Measurements from ENCODE around the gene YIPF5.

The YIPF5 gene

DNA sequence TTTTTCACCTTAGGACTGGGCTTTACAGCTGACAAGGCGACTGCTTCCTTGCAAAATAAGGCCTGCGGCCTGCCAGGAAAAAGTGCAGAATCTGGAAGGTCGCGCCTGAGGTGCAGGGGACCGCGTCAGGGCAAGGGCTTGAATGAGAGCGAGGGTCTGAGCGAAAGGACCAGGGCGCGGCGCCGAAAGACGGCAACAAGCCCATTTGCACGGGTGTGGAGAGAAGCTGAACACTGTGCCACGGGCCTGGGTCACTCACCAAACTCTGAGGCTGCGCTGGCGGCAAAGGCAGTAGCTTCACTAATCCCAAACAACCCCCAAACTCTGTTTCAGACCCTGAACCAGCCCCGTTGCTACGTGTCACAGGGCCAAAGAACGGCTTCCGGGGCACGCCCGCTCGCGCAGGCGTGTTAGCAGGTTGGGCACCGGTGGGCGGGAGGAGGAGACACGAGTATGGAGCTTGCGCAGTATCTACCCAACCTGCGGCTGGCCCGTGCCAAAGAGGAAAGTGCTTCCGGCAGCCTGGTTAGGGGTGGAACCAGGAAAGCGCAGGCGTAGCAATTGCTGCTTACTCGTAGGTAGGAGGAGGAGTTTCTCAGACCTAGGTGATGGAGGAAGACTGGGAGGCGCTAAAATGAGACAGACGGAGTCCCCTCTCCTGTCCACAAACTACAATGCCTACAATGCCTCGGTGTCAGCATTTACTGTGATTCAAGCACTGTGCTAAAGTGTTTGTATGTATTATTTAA, at the start of gene YIPF5, which contains the start of gene KCTD16:
YIPF5 (minus strand) TSS at position 384 of the 749 bp plus-strand sequence. CDS start 704 bp downstream, outside the sequence.
KCTD16 (plus strand) TSS at position 598 of the 749 bp plus-strand sequence.
- peak; percentile 95 for FAIRE-seq

GRCh38 chr5:144219869-144220268, 49.4 kb upstream of the YIPF5 start:
- FAIRE-seq, result no peak

- FAIRE-seq, result no peak
These were observed 40.2 kb upstream of the YIPF5 start for GRCh38 chr5:144210655-144211054.

DNA sequence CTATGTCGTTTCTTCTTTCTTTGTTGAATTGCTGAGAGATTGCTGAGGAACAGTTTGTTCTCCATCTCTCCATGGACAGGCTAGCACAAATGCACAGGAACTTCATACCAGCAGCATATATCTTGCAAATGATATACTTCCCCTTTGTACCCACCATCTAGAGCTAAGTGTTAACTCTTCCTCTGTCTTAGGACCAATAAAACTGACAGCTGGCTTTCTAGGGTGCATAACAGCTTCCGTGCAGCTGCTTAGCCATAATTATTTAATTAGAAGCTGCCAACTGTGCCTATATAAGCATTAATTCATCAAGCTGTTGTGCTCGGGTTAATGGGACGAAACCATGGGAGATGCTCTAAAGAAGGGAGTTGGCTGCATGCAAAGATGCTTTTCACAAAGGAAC, 38.9 kb upstream of the YIPF5 start:
- no peak for FAIRE-seq

DNA sequence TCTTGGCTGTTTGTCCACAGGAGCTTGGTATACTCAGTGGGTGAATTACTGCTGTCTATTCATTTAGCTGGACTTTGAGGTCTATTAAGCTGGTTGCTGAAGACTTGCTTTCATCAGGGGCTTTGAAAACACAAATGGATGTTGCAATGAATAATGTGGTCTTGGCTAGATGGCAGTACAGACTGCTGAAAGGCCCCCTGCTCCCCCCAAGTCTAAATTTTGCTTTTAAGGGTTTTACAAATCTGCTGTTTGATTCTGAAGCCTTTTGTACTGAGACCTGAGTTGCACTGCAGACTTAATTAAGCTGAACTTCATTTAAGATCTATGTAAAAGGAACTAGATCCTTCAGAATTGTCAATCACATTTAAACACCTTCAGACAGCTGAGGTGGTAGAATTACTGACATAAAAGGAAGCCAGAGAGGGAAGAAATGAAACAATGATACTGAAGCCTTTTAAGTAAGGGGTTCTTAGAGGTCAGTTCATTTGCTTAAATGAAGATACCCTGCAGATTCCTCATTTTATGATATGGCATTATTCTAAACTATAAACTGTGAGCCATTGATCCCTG, 37.5 kb upstream of the YIPF5 start:
- FAIRE-seq, result no peak

DNA sequence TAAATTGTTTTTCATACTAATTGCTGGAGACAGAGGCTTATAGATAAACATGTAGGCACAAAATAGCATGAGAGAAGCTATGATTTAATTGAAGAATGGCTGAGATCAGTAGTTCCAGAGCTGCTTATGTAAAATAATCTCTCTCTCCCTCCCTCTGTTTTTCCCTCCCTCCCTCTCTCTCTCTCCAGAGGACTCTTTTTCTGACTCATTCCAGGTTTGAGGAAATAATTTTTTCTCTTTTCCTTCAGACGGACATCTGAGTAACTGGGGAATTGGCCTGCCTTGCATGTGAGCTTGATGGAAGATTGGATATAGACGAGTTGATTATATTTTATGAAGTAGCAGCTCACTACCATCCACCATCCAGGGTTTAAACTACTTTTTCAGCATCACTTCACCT, 35.7 kb upstream of the YIPF5 start:
- no peak for FAIRE-seq

DNA sequence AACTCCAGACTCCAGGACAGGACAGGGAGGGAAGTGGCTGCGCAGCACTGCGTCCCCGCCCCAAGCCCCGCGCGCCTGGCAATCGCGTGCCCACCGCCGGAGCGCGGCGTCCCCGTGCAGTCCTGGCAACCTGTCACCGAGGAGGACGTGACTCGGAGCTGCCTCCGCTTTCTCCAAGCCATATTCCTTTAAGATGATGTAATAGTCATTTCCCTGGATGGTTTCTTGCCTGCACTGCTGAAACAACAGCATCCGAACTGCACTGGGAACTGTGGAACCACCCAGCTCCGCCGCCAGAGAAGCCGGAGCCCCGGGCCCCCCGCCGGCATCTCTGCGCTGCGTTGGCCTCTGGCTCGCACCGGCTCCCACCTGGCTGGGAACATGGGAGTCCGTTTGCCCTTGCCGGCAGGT, 34.7 kb upstream of the YIPF5 start:
- FAIRE-seq, result no peak

GRCh38 chr5:144203750-144204596, 33.5 kb upstream of the YIPF5 start:
- FAIRE-seq, result peak; percentile 68

DNA sequence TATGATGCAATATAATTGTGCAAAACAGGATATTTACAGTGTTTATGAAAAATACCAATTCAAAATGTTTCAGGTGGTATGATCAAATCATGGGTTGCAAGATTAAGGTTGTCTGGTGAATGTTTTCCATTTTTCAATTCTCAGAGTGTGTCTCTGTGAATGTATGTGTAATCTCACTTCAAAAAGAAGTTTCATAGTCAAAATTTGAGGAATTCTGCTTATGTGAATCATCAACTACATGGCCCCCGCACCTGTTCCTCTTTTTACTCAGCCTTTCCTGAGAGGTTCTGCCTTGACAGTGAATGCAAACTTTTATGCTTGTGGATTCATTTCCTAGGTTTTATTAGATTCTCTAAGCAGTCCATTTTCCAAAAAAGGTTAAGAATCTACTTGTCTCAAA, 32.3 kb upstream of the YIPF5 start:
- FAIRE-seq, result no peak

- FAIRE-seq, result no peak
These were observed 31.6 kb upstream of the YIPF5 start for GRCh38 chr5:144202072-144202471.

GRCh38 chr5:144201588-144201987, 31.1 kb upstream of the YIPF5 start:
- FAIRE-seq, result no peak

GRCh38 chr5:144198386-144198785, 27.9 kb upstream of the YIPF5 start:
- FAIRE-seq, result no peak

GRCh38 chr5:144196612-144197011, 26.2 kb upstream of the YIPF5 start:
- no peak for FAIRE-seq

- FAIRE-seq, result no peak
These were observed 25.0 kb upstream of the YIPF5 start for GRCh38 chr5:144195448-144195847.

DNA sequence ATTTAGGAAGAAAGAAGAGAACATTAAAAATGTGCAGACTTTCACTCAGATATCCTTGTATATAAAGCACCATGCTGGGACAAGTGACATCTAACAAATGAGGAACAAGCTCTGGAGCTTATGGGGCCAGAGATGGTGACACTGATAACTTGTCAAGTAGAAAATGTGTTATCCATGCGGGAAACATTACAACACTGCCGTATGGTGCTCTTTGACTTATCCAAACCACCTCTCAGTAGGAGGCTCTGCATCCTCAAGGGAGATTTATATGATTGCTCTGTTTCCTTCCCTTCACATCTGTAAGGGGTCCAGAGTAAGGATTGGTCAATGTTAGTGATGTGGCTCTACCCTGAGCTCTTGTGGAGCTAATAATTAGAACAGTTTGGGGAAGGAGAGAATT, 23.7 kb upstream of the YIPF5 start:
- FAIRE-seq, result no peak

DNA sequence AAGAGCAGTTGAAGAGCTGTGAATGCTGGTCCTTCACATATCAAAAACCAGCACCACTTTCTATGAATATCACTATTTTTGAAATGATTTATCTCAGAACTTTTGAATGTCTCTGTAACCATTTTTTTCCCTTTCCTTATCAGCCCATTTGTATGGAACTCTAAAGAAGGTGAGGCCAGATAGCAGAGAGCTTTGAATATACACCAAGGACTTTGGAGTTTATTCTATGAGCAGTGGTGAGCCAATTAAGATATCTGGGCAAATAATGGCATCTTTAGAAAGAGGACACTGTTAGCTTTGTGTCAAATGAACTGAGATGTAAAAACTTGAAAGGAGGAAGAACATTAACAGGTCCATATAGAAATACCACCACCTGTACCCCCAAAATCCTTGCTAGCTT, 22.2 kb upstream of the YIPF5 start:
- FAIRE-seq, result no peak

GRCh38 chr5:144191998-144192397, 21.5 kb upstream of the YIPF5 start:
- no peak for FAIRE-seq

DNA sequence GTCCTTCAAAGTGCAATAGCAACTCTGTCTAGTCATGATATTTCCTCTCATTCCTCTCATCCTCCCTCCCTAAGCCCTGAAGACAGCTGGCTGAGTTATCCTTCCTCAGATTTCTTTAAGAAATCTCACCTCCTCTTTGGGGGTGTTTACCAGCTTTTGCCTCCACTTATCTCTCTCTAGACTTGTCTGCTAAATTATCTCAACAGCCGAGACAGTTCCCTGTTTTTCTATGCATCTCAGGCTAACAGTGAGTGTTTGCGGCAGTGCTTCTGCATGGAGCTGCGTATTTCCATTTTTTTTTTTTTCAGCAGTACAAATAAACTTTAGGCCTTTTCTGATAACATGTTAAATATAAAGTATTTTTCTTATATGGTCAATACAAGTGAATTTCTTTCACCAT, 21.1 kb upstream of the YIPF5 start:
- FAIRE-seq, result no peak

DNA sequence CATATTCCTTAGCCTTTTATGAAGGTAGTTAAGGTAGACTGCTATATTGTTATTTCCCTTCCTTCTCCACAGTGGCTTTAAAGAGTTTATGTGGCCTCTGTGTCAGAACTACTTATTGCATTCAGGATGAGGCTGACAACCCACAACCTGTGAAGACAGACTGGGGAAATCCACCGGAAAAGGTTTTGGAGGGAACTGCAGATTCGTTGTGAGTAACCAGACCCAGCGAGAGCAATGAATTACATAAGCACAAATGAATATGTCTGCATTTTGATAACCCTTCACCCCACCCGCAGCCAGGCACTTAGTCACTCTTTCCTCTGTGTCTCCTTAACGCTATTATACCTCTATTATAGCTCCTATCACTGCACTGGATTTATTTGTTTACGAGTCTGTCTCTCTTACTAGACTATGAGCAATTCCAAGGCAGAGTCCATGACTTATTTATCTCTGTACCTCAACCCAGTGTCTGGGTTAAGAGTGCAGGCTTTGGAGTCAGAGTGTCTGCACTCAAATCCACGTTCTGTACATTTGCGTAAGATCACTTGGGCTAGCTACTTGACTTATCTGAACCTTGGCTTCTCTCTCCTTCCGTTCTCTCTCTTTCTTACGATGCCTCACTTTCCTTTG, 19.5 kb upstream of the YIPF5 start:
- no peak for FAIRE-seq

DNA sequence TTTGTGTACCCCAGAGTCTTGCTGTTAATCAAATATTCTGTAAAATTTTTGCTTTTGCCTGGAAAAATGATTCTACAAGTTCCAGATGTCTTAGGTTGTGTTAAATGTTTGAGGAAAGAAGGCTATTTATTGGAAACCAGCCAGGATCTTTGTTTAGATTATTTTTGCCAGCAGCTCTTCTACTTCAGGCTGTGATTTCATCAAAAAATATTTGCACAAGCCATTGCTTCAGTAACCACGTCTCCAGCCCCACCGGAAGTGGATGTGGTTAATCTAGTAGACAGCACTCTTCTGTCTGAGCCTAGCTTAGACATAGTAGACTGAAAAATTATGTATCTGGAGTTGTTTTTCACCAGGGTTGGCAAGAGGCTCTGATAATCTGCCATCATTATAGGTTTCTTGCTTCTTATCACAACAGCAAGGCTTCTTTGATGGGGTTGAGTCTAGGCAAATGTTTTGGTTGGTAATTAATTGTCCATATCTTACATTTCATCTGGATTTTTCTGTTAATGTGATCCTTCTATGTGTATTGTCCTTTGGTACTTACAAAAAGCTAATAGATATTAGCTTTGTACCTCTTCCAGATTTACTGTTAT, 17.3 kb upstream of the YIPF5 start:
- FAIRE-seq, result no peak

GRCh38 chr5:144183254-144183889, 12.9 kb upstream of the YIPF5 start:
- FAIRE-seq, result no peak

DNA sequence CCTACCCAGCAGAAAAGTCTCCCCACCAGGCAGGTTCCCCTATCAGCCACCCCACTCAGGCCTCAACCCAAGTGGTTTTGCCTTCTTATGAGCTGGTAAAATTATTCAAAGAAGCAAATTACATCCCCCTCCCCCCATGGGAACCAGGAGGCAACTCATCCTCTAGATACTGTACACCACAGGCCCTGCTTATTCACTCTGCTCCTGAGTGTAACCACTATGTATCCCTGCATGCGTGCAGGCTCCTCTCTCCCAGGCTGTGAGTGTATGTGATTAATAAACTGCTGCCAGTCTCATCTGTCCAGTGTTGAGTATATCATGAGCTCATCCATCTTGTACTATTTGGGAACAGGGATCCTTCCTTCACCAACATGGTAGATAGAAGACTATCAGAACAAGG, 8.8 kb upstream of the YIPF5 start:
- FAIRE-seq, result no peak

Measured in TTC549 (cell line).